HUES64 (cell line): ENCODE measurements around the gene JAG2.

Experiments
- H3K27ac ChIP-seq: 2 replicates; pipeline ENCODE4 v1.7.0; 2013; ENCODE audit warnings: low read depth, low read length, inconsistent platforms
- H3K27me3 ChIP-seq: 2 replicates; pipeline ENCODE4 v1.6.1; 2013; ENCODE audit warnings: mild to moderate bottlenecking, low read length; ENCODE audit not compliant: insufficient read depth
- H3K36me3 ChIP-seq: 2 replicates; pipeline ENCODE4 v1.6.1; 2013; ENCODE audit warnings: mild to moderate bottlenecking, low read length; ENCODE audit not compliant: insufficient read depth
- H3K4me1 ChIP-seq: 2 replicates; pipeline ENCODE4 v1.6.1; 2013; ENCODE audit warnings: mild to moderate bottlenecking, low read length, moderate library complexity; ENCODE audit not compliant: insufficient read depth
- H3K4me3 ChIP-seq: 2 replicates; pipeline ENCODE4 v1.5.1; 2013; ENCODE audit warnings: mild to moderate bottlenecking, low read length, moderate library complexity
- H3K9ac ChIP-seq: 2 replicates; pipeline ENCODE4 v1.6.1; 2013; ENCODE audit warnings: mild to moderate bottlenecking, low read depth, low read length
- H3K9me3 ChIP-seq: 2 replicates; pipeline ENCODE4 v1.6.1; 2013; ENCODE audit warnings: low read depth, low read length; ENCODE audit not compliant: insufficient read depth
- WGBS: fragments of 150-250, 120-280 bp; methylation state at CpG from one replicate; pipeline ENCODE4 v1.1.7; 2013; ENCODE audit warnings: missing lambda C conversion rate; 5-methylcytosine and 5-hydroxymethylcytosine counted together

Gene JAG2

GRCh38 chr14:105093038-105093430 is 75.5 kb downstream of the JAG2 start:
- H3K27ac ChIP-seq: no peak overlapping the region
- no peaks in the 10 kb centered on the region for H3K36me3 ChIP-seq
- peaks cover 39% of the 10 kb centered on the region for H3K27me3 ChIP-seq
- WGBS: 2% methylated on average over 46 of the region's 46 CpGs
- peak overlapping the region; percentile 63 for H3K4me3 ChIP-seq
- H3K4me1 ChIP-seq: peaks cover 19% of the 10 kb centered on the region; the same call in 1 of the 2 replicates
- no peaks in the 10 kb centered on the region for H3K9me3 ChIP-seq
- H3K9ac ChIP-seq: peak overlapping the region; percentile 30; the same call in 1 of the 2 replicates

GRCh38 chr14:105092171-105093037 is 76.2 kb downstream of the JAG2 start:
- no peak overlapping the region for H3K27ac ChIP-seq
- no peaks in the 10 kb centered on the region for H3K9me3 ChIP-seq
- peaks cover 45% of the 10 kb centered on the region for H3K27me3 ChIP-seq
- peak overlapping the region; percentile 30; the same call in 1 of the 2 replicates for H3K9ac ChIP-seq
- peaks cover 19% of the 10 kb centered on the region; the same call in 1 of the 2 replicates for H3K4me1 ChIP-seq
- peak overlapping the region; percentile 63 for H3K4me3 ChIP-seq
- H3K36me3 ChIP-seq: no peaks in the 10 kb centered on the region
- 49% methylated on average over 25 of the region's 25 CpGs for WGBS

GRCh38 chr14:105091517-105092170 is 76.9 kb downstream of the JAG2 start:
- no peaks in the 10 kb centered on the region for H3K36me3 ChIP-seq
- H3K27me3 ChIP-seq: peaks cover 51% of the 10 kb centered on the region
- 76% methylated on average over 19 of the region's 19 CpGs for WGBS
- H3K4me3 ChIP-seq: no peak overlapping the region
- H3K9ac ChIP-seq: no peak overlapping the region
- no peak overlapping the region for H3K27ac ChIP-seq
- peaks cover 19% of the 10 kb centered on the region; the same call in 1 of the 2 replicates for H3K4me1 ChIP-seq
- no peaks in the 10 kb centered on the region for H3K9me3 ChIP-seq

- no peak overlapping the region for H3K9ac ChIP-seq
- H3K27ac ChIP-seq: no peak overlapping the region
- no peaks in the 10 kb centered on the region for H3K9me3 ChIP-seq
- peaks cover 54% of the 10 kb centered on the region for H3K27me3 ChIP-seq
- H3K4me3 ChIP-seq: no peak overlapping the region
- no peaks in the 10 kb centered on the region for H3K36me3 ChIP-seq
- H3K4me1 ChIP-seq: peaks cover 19% of the 10 kb centered on the region; the same call in 1 of the 2 replicates
- 92% methylated on average over 9 of the region's 9 CpGs for WGBS
Measured at GRCh38 chr14:105091054-105091516, 77.5 kb downstream of the JAG2 start.
